ENCODE data around the gene MARCHF9.

DNA sequence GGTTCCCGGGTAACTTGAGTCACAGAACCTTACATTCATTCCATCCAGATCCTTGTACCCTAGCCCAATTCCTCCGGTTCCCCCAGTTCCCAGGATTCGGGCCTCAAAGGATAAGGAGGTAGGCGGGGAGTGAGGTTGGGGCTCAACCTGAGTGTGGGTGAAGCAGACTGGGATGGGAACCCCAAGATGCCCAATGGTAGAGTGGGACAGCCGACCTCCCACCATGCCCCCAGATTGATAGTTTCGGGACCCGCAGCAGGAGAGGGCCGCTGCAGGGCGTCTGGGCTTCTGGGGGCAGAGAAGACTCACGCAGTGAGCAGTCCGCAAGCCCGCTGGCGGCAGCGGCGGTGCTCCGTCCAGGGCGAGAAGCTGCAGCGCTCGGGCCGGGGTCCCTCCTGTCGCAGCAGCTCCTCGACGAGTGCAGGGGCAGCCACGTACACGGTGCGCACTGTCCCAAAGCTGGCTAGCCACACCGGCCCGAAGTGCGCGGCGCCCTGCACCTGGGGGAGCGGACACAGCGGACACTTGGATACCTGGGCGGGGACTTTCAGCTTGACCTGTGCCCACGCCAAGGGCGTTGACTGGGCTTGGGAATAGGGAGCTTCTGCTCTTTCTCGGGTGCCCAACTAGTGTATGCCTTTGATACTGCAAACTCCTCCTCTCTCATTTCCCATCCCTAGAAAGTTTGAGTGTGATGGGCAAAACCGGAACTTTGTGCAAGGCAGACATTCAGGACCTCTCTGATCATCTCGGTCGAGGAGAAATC lies 11.0 kb downstream of the MARCHF9 start:
- TF ChIP-seq CTCF (IDR thresholded peaks at IDR 0.05; ENCODE audit: insufficient read depth, low read length, poor library complexity, severe bottlenecking) (no peak), EZH2phosphoT487 (conservative IDR thresholded peaks at IDR 0.05; ENCODE audit: low read length) (no peak)
